ENCODE measurements around the gene WDR26.
"Not testable (repeated sequence)": the region's sequence is repeated elsewhere in the genome, so short reads cannot be mapped to it uniquely, and the experiment has no call there.

Gene WDR26

DNA sequence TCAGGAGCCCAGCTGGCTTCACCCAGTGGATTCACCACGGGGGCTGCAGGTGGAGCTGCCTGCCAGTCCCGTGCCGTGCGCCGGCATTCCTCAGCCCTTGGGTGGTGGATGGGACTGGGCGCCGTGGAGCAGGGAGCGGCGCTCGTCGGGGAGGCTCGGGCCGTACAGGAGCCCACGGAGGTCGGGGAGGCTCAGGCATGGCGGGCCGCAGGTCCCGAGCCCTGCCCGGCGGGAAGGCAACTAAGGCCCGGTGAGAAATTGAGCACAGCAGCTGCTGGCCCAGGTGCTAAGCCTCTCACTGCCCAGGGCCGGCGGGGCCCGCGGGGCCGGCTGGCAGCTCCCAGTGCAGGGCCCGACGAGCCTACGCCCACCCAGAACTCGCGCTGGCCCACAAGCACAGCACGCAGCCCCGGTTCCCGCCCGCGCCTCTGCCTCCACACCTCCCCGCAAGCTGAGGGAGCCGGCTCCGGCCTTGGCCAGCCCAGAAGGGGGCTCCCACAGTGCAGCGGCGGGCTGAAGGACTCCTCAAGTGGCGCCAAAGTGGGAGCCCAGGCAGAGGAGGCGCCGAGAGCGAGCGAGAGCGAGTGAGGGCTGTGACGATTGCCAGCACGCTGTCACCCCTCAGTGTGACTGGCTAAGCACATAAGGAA, 82.0 kb downstream of the WDR26 start:
- not testable (repeated sequence) for DNase-seq

GRCh38 chr1:224349716-224350115, 84.9 kb downstream of the WDR26 start:
- not testable (repeated sequence) for DNase-seq

GRCh38 chr1:224348137-224348536, 86.5 kb downstream of the WDR26 start:
- no peak for DNase-seq

DNA sequence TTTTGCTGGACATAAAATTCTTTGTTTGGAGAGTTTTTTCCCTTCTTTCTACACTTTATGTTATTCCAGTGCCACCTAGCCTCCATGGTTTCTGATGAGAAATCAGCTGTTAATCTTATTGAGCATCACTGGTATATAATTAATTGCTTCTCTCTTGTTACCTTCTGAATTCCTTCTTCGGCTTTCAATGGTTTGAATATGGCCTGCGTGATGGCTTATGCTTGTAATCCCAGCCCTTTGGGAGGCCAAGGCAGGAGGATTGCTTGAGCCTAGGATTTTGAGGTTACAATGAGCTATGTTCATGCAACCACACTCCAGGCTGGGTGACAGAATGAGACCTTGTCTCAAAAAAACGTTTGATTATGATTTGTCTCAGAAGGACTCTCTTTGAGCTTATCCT, 90.9 kb downstream of the WDR26 start:
- no peak for DNase-seq

GRCh38 chr1:224340453-224341384, 93.9 kb downstream of the WDR26 start:
- peak in 3 of 56 donors; percentile 1 for DNase-seq

- DNase-seq, result no peak
These were observed 95.1 kb downstream of the WDR26 start for GRCh38 chr1:224339442-224340033.

DNA sequence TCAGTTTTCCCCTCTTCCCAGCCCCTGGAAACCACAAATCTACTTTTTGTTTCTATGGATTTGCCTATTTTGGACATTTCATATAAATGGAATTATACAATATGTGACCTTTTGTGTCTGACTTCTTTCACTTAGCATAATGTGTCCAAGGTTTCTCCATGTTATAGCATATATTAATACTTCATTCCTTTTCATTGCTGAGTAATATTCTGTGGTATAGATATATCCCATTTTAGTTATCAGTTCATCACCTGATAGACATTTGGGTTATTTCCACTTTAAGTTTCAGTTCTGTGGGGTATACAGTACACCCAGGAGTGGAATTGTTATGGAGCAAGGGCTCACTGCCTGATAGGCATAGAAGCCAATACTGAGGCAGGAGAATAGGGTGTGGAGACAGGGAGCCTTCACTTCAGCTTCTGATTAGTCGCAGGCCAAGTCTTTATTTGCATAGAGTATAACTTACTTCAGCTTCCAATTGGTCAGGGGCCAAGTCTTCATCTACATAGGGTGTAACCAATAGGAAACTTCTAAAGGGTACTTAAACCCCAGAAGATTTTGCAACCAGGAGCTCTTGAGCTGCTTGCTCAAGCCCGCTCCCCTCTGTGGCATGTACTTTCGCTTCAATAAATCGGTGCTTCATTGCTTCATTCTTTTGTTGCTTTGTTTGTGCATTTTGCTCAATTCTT, 96.3 kb downstream of the WDR26 start:
- DNase-seq, result no peak
